BJ (cell line): Measurements from ENCODE around the gene TIAL1. TPM values are rescaled to one million over a fixed set of nuclear protein-coding genes. Genes with fewer than 3 reads are reported as not detected.

ENCODE experiments used
- polyA plus RNA-seq: library from polyadenylated mRNA; depleted of rRNA; stranded (reverse); fragments of >200 nt; gene quantifications from 2 replicates; pipeline ENCODE4 v1.2.3, GENCODE V29; 2011; rRNA removed

TIAL1 gene
- polyA plus RNA-seq, 1 experiment: 39.9 TPM

Other genes starting within 250 kb of the TIAL1 start
- 34.5 and 68.9 TPM in 2 replicates for gene RGS10, start 54.2 kb downstream of the TIAL1 start, polyA plus RNA-seq
- gene BAG3, start 54.4 kb upstream of the TIAL1 start, polyA plus RNA-seq: 11.3 and 19.8 TPM in 2 replicates
- 4.1 and 7.3 TPM in 2 replicates for gene INPP5F, start 129.1 kb upstream of the TIAL1 start, polyA plus RNA-seq